HL-60/S4 (cell line): ENCODE measurements around the gene GALNT11.
"Not testable (repeated sequence)": the region's sequence is repeated elsewhere in the genome, so short reads cannot be mapped to it uniquely, and the experiment has no call there.

Experiments
- in situ Hi-C: fragments of 300-500 bp; cut with MboI; formaldehyde crosslinking; loops from 2 replicates; pipeline ENCODE4 v1.14.3; 2022; ENCODE audit warnings: low sequenced_read_pairs

Gene GALNT11

DNA sequence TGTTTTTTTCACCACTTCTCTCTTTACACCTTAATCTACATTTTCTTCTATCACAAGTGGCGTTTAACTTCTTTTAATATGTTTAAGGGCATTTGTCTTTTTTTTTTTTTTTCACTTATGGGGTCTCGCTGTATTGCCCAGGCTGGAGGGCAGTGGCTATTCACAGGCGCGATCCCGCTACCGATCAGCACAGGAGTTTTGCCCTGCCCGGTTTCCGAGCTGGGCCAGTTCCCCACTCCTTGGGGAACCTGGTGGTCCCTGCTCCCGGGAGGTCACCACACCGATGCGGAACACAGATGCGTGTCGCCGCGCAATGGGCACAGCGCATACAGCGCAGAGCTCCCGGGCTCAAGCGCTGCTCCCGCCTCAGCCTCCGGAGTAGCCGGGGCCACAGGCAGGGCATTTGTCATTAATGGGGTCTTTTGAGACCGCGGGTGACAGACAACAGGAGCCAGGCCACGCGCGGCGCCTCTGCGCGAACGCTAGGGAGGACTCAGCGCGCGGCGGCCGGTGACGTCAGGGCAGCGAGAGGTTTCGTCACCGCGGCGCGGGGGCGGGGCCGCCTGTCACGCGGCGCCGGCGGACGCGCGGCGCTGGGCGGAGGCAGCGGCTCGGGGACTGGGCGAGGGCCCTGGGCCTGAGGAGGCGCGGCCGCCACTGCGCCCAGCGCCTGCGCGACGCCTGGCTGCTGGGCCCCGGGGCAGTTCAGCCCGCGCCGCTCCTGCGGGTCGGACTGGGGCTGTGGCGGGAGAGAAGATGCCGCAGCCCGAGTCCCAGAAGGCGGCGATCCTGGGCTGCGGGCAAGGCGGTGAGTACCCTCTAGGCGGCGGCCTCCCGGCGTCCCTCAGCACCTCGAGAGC is at the start of gene GALNT11:
GALNT11 (plus strand) TSS at position 598 of the 860 bp plus-strand sequence. CDS start 68,554 bp downstream, outside the sequence.
- in situ Hi-C loops, result no loop called here

DNA sequence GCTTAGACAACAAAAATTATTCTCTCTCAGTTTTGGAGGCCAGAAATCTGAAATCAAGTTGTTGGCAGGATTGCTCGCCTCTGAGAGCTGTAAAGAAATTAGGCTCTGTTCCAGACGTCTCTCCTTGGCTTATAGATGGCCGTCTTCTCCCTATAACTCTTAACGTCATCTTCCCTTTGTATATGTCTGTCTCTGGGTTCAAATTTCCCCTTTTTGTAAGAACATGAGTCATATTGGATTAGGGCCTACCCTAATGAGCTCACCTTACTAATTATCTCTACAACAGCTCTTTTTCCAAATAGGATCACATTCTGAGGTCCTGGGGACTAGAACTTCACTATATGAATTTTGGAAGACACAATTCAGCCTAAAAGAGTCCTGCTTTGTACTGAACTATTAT is 46.9 kb upstream of the GALNT11 start:
- in situ Hi-C loops, result no loop called here

DNA sequence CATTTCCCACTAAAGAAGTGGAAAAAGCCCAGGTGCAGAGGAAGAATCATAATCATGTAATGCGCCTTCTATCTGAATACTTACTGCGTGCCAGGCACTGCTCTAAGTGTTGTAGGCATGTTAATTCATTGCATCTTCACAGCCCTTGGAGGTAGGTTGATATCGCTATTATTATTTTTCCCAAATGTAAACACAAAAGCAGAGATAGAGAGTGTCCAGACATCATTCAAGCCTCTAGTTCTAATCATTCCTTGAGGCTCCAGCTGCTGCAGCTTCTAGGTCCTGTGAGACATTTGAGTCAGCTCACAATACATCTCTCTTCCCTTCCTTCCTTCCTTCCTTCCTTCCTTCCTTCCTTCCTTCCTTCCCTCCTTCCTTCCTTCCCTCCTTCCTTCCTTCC is 44.3 kb upstream of the GALNT11 start:
- in situ Hi-C loops, result no loop called here

DNA sequence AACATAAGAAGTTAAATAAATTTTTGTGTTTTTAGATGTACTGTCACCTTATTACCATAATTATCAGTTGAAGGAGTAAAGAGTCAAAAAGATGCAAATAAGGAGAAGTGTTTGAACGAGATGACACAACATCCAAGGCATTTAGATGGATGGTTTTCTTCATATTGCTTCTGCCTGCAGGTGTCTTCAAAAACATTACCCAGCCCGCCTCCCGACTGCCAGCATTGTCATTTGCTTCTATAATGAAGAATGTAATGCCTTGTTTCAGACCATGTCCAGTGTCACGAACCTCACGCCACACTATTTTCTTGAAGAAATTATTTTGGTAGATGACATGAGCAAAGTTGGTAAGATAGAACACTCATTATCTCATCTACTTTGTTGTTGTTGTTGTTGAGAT is 42.7 kb upstream of the GALNT11 start:
- in situ Hi-C loops, result no loop called here

DNA sequence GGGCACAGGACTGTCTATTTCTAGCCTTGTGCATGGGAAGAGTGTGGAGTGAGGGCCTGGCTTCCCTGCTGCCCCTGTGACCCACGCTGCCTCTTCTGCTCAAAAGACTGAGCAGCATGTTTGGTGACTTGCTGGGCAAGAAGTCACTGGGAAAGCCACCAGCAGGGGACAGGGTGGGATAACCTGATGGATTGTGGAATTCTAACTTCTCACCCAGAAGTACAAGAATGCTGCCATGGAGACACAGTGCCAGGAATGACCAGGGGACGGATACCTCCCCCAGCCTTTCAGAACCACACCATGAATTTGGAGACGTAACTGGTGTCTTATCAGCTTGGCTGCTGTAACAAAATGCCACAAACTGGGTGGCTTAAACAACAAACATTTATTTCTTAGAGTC is 40.9 kb upstream of the GALNT11 start:
- in situ Hi-C loops, result no loop called here

DNA sequence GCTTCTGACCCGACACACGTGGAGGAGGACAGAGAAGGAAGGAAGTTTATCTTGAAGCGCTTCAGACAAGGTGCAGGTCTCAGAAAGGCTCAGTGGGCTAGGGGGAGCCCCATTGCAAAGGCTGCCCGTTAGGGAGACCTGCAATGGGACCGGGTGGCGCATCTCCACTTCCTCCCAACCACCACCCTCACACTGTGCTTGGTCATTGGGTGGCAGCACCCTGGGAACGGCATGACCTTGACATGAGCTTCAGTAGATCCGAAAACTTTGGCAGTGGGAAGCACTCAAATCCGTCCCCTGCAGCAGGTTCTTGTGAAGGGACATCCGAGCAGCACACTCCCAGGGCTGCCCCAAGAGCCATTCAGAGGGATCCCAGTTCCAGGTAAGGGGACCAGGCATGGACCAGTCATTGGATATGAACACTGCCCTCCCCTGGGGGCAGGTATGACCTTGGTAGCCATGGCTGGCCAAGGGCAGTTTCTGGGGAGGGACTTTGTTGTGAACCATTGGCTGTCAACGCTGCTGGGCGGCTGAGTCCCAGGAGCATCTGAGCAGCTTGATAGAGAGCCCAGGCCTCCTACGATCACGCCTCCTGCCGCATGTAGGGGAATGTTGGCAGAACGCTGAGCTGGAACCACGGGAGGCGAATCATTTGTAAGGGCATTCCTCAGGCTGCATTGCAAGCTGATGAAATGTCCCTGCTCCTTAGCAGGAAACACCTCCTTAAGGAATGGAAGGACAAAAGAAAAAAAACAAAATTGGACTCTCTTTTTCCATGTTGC is 37.5 kb upstream of the GALNT11 start:
- in situ Hi-C loops, result no loop called here

DNA sequence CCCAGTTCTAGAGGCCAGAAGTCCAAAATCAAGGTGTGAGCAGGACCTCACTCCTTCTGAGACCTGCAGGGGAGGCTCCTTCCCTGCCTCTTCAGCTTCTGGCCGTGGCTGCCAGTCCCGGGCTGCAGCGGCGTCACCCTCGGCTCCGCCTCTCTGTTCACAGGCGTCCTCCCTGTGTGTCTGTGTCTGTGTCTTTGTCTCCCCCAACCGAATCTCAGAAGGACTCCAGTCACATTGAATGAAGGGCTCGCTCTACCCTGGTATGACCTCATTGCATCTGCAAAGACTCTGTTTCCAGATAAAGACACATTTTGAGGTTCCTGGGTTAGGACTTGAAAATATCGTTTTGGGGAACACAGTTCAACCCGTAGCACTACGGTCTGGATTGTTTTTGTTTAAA is 33.1 kb upstream of the GALNT11 start:
- in situ Hi-C loops, result no loop called here

DNA sequence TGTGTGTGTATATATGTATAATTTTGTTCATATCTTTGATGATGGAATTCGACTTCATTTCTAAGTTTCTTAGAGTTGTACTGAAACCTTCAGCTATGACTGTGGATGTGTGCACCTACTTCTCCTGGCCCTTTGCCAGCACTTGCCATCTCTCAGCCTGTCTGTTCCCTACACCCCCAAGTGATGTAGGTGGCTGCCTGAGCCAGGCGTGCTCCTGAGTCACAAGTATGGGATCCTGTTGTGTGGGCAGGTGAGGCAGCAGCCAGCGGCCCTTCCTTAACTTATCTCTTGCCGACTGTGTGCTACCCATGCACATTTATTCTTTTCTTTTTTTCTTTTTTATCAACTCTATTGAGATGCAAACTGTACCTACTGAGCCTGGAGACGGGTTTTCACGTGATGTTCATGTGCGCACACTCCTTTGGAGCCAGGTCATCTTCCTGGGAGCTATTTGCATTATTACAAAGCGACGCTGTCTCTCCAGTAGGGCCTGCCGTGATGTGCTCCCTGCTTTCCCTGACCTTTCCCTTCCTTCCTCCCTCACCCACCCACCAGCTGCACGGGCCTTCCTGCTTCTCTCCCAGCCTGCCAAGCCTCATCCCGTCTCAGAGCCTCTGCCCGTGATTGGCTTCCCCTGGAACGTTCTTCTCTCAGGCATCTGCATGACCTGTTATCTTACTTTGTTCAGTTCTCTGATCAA is 31.3 kb upstream of the GALNT11 start:
- in situ Hi-C loops, result no loop called here

DNA sequence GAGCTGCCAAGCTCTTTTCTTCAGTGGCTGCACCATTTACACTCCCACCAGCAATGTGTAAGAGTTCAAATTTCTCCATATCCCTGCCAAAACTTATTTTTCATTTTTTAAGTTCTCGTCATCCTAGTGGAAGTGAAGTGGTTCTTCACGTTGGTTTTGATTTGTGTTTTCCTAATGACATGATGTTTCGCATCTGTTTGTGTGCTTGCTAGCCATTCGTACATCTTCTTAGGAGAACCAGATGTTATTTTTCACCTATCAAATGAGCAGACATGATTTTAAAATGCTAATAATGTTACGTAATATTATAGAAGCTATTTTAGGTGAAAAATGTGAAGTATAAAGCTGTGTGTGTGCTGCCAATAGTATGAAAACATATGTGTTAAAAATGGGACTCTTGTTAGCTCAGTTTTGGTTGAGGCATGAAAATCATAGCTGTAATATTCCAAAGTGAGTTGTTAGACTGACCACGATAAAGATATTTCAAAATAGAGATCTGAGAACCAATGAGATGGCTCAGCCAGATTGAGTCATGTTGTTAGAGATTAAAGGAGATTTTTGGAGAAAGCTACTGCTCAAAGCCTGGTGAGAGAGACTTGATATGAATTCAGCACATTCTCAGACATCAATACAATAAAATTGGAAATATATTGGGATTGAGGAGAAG is 25.9 kb upstream of the GALNT11 start:
- in situ Hi-C loops, result no loop called here

DNA sequence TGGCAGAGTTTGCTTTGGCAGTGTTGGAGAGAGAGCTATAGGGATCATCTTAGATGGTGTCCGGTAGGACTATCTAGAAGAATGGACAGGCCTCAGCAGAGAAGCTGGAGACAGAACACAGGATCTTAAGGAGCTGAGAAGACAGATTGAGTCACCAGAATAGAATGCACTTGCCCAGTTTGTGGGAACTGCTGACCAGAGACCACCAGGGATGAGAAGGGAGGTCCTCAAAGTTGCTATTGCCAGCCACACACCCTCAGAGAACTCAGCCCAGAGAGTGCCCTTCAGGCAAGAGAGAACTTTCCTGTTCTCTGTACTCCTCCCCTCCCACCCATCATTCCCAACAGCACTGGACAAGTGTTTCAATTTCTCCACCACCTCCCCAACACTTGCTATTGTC is 25.3 kb upstream of the GALNT11 start:
- in situ Hi-C loops, result no loop called here

DNA sequence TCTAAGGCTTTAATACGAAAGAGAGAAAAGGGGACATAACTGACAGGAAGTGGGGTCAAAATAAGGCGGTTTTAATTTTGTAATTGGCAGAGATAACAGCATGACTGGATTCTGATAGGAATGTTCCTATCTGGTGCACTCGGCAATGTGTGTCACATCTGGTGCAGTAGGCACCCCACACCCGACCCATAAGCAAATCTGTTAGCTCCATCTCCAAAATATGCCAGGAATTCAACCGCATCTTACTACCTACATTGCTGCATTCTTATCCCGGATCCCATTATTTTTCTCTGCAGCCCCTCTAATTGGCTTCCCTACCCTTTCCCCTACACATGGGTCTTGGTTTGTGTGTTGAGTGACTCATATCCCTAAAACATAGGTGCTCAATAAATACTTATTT is 19.1 kb upstream of the GALNT11 start:
- in situ Hi-C loops, result no loop called here

DNA sequence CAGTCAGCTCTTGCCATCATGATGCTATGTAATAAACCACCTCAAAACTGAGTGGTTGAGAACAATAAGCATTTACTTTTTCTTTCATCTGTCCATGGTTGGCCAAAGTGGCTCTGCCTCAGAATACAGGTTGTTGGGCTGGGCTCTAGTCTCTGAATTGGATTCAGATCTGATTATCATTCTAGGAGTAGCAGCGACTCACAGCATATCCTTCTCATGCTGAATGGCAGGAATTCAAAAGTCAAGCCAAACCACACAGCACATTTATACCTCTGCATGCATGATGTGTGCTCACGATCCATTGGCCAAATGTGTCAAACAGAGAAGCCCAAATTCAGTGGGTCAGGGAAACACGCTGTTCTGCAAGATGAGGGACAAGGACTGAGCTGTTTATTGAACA is 13.6 kb upstream of the GALNT11 start:
- in situ Hi-C loops, result no loop called here

DNA sequence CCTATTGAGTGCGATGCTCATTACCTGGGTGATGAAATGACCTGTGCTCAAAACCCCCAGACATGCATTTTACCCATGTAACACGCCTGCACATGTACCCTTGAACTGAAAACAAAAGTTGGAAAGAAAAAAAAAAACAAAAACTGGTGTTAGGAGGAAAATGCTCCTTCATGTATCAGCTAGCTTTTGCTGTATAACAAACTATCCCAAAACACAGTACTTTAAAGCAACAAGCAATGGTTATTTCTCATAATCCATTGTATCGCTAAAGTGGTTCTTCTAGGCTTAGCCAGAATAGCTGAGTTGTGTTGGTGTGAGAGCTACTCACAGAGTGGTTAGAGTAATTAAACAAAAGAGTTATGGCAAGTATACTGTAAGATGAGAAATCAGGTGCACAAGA is 12.2 kb upstream of the GALNT11 start:
- in situ Hi-C loops, result no loop called here

DNA sequence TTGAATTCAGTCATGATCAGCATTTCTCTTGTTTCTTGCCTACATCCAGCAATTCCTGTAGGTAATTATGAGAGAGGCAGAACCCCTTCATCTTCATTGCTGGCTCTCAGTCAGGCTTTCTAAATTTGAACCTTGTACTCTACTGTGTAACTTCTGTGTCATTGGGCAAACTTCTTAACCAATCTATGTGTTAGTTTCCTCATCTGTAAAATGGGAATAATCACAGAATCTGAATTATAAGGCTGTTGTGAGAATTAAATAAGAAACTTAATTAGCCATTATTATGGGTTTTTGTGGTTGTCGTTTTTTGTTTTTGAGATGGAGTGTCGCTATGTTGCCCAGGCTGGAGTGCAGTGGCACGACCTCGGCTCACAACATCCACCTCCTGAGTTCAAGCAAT is 11.5 kb upstream of the GALNT11 start:
- in situ Hi-C loops, result no loop called here

DNA sequence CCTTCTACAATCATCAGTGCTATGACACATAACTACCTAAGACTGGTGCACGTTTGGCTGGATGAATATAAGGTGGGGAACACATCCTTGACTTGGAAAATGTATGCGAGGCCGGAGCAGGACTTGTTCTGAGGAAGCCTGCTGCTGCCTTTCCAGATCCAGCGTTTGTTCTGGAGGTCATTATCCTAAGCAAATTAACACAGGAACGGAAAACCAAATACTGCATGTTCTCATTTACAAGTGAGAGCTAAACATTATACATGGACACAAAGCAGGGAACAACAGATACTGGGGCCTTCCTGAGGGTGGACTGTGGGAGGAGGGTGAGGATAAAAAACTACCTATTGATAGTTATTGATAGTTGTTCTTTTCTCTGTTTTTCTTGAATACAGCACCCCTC is 10.8 kb upstream of the GALNT11 start:
- in situ Hi-C loops, result no loop called here

DNA sequence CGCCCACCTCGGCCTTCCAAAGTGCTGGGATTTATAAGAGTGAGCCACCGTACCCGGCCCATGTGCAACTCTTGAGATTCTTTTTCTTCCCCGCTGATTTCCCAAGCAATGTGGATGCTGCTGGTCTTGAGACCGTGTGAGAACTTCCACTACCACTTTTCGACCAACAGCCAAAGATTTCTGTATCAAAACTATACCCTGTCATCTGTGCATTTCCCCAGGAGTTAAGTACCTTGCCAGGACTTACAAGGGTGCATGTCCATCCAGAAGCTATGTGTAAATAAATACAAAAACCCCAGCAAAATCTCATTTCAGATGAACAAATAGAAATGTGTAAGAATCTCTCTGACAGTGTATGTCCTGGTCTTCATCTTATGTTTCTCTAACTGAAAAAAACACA is 9.9 kb upstream of the GALNT11 start:
- in situ Hi-C loops, result no loop called here

DNA sequence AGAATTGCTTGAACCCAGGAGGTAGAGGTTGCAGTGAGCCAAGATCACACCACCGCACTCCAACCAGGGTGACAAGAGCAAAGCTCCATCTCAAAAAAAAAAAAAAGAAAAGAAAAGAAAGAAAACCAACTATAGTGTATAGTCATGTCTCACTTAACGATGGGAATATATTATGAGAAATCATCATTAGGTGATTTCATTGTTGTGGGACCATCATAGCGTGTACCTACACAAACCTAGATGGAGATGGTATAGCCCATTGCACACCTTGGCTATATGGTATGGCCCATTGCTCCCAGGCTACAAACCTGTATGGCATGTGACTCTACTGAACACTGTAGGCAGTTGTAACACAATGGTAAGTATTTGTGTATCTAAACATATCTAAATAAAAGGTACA is 8.5 kb upstream of the GALNT11 start:
- in situ Hi-C loops, result no loop called here

DNA sequence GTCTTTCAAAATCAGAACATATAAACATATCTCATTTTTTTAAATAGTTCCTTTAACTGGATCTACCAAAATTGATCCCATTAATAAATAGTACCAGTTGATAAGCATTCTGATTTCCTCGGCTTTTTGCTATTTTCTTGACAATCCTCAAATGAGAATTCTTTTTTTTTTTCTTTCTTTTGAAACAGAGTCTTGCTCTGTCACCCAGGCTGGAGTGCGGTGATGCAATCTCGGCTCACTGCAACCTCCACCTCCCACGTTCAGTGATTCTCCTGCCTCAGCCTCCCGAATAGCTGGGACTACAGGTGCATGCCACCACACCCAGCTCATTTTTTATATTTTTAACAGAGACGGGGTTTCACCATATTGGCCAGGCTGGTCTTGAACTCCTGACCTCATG is 7.8 kb upstream of the GALNT11 start:
- in situ Hi-C loops, result not testable (repeated sequence)

DNA sequence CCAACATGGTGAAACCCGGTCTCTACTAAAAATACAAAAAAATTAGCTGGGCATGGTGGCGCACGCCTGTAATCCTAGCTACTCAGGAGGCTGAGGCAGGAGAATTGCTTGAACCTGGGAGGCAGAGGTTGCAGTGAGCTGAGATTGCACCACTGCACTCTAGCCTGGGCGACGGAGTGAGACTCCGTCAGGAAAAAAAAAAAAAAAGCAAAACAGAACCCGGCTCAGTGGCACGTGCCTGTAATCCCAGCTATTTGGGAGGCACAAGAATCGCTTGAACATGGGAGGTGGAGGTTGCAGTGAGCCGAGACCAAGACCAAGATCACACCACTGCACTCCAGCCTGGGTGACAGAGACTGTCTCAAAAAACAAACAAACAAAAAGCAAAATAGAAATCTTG is 3.7 kb upstream of the GALNT11 start:
- in situ Hi-C loops, result not testable (repeated sequence)

DNA sequence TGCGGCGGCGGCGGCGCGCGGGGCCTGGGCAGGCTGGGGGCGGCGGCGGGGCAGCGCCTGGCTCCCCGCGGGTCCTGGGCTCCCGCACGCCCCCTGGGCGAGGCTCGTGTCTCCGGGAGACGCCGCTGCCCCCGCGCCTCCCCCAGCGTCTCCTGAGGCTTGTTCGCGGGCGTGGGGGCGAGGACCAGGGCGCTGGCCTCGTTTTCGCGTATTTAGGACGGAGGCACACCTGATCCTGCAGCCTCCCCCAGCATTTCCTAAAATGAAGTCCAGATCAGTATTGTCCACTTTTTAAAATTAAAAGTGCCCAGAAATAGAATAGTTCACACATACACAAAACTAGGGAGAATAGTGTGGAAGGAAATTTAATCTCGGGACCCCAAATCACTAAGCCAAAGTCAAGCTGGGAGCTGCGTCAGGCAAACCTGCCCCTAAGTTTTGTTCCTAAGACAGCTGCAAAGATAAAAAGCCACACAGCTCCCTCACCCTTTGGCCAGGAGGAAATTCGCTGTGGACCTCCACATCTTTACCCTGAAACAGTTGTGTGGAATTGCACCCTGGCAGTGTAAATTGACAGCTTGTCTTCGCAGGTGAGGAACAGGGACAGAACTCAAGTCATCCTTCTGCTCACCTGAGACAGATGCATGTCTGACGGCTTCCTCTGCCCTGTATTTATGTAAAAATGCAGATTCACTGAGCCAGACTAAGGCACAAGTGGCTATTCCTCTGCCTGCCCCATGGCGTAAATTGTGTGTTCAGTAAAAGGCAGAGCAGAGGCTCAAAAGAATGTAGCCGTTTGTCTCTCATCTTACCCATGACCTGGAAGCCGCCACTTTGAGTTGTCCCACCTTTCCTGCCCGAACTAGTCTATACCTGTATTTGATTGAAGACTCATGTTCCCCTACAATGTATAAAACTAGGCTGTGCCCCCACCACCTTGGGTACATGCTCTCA is 740 bp downstream of the GALNT11 start:
- in situ Hi-C loops, result no loop called here
